Transverse colon (tissue), 4 donors: ENCODE measurements around the gene MAPK4.

Experiments
- CTCF ChIP-seq, 5 experiments: fragments of 200-600 bp in 3 of 5; fragments of 450-650 bp in 2 of 5; sonication (generic) in 3 of 5; IDR thresholded peaks; 1 replicate in 2 of 5; 2 replicates in 3 of 5; pipeline ENCODE4 v1.5.1; 2016 to 2017; ENCODE audit warnings: antibody characterized with exemption in 5 of 5, inconsistent platforms in 3 of 5, mild to moderate bottlenecking in 2 of 5, moderate library complexity in 1 of 5
- POLR2A ChIP-seq: fragments of 450-650 bp; IDR thresholded peaks from one replicate; pipeline ENCODE4 v1.6.1; 2016; ENCODE audit warnings: antibody characterized with exemption, mild to moderate bottlenecking, moderate library complexity
- POLR2AphosphoS5 ChIP-seq, 3 donors: sonication (generic); formaldehyde crosslinking; IDR thresholded peaks; one replicate each; pipeline ENCODE4 v1.6.1; 2016; ENCODE audit warnings: antibody characterized with exemption in 3 of 3

GRCh38 chr18:50661013-50661412, 101.1 kb downstream of the MAPK4 start:
- TF ChIP-seq POLR2AphosphoS5 (IDR thresholded peaks at IDR 0.05) (no peak), POLR2A (no peak), CTCF (IDR thresholded peaks at IDR 0.05) (no peak)
